ENCODE data around the gene SART1. TPM values are rescaled to one million over a fixed set of nuclear protein-coding genes. Genes with fewer than 3 reads are reported as not detected.

Gene SART1
- 10 to 100 TPM; 32.5 to 38.0 TPM for total RNA-seq

GRCh38 chr11:65961267-65962140, at the start of gene SART1:
Gene SART1, plus strand, starts transcription at chr11:65961734. Its CDS starts 47 bp downstream, at chr11:65961781.
- ATAC-seq (ENCODE audit: insufficient number of reproducible peaks, low FRiP score, low read depth): peak; percentile 56
- H3K36me3 ChIP-seq: peaks cover 28% of the 10 kb centered on the region
- no peaks in the 10 kb centered on the region for H3K9me3 ChIP-seq
- H3K4me1 ChIP-seq (ENCODE audit: control insufficient read depth in 1 of 2, low read depth in 2 of 2): peaks cover 22% of the 10 kb centered on the region in 2 donors
- H3K4me3 ChIP-seq: peak within 1 kb of the TSS; percentile 100
- peak; percentile 94 for DNase-seq (ENCODE audit: low spot score)
- H3K27me3 ChIP-seq (replicated peaks; ENCODE audit: insufficient read depth): no peaks in the 10 kb centered on the region
- TF ChIP-seq CTCF (IDR thresholded peaks at IDR 0.05): no peak
- peak within 1 kb of the TSS; percentile 90 to 97 for H3K27ac ChIP-seq

- H3K9me3 ChIP-seq: no peaks in the 10 kb centered on the region
- H3K36me3 ChIP-seq: no peaks in the 10 kb centered on the region
- H3K27ac ChIP-seq: peak overlapping the region in 1 of 2 donors; percentile 11
- no peaks in the 10 kb centered on the region for H3K27me3 ChIP-seq (replicated peaks; ENCODE audit: insufficient read depth)
- H3K4me3 ChIP-seq: no peak overlapping the region
- ATAC-seq (ENCODE audit: insufficient number of reproducible peaks, low FRiP score, low read depth) (no peak), DNase-seq (ENCODE audit: low spot score) (no peak)
- H3K4me1 ChIP-seq (ENCODE audit: control insufficient read depth in 1 of 2, low read depth in 2 of 2): peaks cover 35 to 52% of the 10 kb centered on the region in 2 donors
- TF ChIP-seq CTCF (IDR thresholded peaks at IDR 0.05): no peak
These were observed 48.7 kb upstream of the SART1 start for GRCh38 chr11:65912845-65913244.

GRCh38 chr11:65915101-65915820, 46.3 kb upstream of the SART1 start:
- TF ChIP-seq CTCF (IDR thresholded peaks at IDR 0.05): no peak
- H3K27me3 ChIP-seq (replicated peaks; ENCODE audit: insufficient read depth): no peaks in the 10 kb centered on the region
- H3K9me3 ChIP-seq: no peaks in the 10 kb centered on the region
- H3K27ac ChIP-seq: peak overlapping the region; percentile 91 to 96
- peaks cover 41 to 58% of the 10 kb centered on the region in 2 donors for H3K4me1 ChIP-seq (ENCODE audit: control insufficient read depth in 1 of 2, low read depth in 2 of 2)
- H3K4me3 ChIP-seq: peak overlapping the region; percentile 100
- ATAC-seq (ENCODE audit: insufficient number of reproducible peaks, low FRiP score, low read depth) (no peak), DNase-seq (ENCODE audit: low spot score) (no peak)
- no peaks in the 10 kb centered on the region for H3K36me3 ChIP-seq

- H3K36me3 ChIP-seq: no peaks in the 10 kb centered on the region
- no peaks in the 10 kb centered on the region for H3K27me3 ChIP-seq (replicated peaks; ENCODE audit: insufficient read depth)
- peak overlapping the region; percentile 91 to 96 for H3K27ac ChIP-seq
- ATAC-seq (ENCODE audit: insufficient number of reproducible peaks, low FRiP score, low read depth) (peak; percentile 63), DNase-seq (ENCODE audit: low spot score) (peak; percentile 87)
- no peak for TF ChIP-seq CTCF (IDR thresholded peaks at IDR 0.05)
- peaks cover 47 to 64% of the 10 kb centered on the region in 2 donors for H3K4me1 ChIP-seq (ENCODE audit: control insufficient read depth in 1 of 2, low read depth in 2 of 2)
- H3K9me3 ChIP-seq: no peaks in the 10 kb centered on the region
- H3K4me3 ChIP-seq: peak overlapping the region; percentile 100
These were observed 45.7 kb upstream of the SART1 start for GRCh38 chr11:65915821-65916251.

GRCh38 chr11:65916391-65916790, 45.1 kb upstream of the SART1 start:
- Histone ChIP-seq H3K4me3 (peak overlapping the region; percentile 100), H3K4me1 (ENCODE audit: control insufficient read depth in 1 of 2, low read depth in 2 of 2) (peaks cover 51 to 66% of the 10 kb centered on the region in 2 donors), H3K36me3 (no peaks in the 10 kb centered on the region), H3K27me3 (replicated peaks; ENCODE audit: insufficient read depth) (no peaks in the 10 kb centered on the region), H3K9me3 (no peaks in the 10 kb centered on the region), H3K27ac (peak overlapping the region; percentile 91 to 96)
- ATAC-seq (ENCODE audit: insufficient number of reproducible peaks, low FRiP score, low read depth) (no peak), DNase-seq (ENCODE audit: low spot score) (no peak)
- no peak for TF ChIP-seq CTCF (IDR thresholded peaks at IDR 0.05)
